Measurements from ENCODE around the gene CRACR2A.

Gene CRACR2A

DNA sequence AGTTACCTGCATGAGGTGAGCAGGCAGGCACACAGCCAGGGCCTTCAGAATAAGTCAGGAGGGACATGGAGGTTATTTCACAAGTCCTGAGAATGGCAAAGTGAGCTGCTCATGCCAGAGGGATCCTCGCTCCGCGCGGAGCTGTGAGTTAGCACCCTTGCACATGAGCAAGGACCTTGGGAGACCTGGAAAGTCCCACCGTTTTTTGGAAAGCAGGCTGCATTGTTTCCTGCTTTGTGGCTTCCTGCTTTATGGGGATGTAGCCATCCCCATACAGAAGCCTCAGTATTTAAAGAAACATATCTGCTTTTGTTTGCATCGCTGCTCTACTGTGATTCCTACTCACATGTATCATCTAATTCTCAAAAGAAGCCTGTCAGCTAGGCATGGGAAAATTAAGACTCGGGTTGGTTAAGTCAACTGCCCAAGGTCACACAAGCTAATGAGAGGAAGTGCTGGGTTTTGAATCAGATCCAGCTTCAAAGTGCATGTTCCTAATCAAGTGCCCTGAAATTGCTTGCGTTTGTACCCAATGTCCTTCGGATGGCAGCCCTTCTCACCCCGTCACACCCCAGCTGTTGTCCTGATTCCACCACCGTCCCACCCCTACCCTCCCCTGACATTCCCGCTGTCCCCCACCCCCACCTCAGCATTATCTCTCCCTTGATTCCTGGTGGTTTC is 106.2 kb downstream of the CRACR2A start:
- DNase-seq, result no peak

GRCh38 chr12:3645091-3645490 is 107.8 kb downstream of the CRACR2A start:
- no peak for DNase-seq

GRCh38 chr12:3644104-3644503 is 108.8 kb downstream of the CRACR2A start:
- no peak for DNase-seq

GRCh38 chr12:3641428-3642018 is 111.4 kb downstream of the CRACR2A start:
- DNase-seq, result peak; percentile 56

DNA sequence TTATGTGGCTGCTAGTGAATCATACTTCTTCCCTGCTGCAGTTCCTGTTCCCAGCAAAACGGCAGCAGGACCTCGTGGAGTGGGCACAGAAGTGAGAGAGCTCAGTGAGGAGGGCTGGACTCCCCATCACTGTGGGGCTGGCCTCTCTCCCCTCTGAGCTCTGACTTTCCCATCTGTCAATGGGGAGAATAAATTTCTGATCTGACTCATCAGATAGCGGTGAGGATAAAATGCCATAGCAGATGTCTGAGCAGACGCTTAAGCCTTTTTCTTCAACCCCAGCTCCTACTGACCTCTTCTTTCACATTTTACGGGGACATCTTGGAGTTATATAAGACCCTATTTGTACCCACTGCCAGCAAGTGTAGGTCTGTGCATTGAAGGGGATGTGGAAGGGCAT is 116.6 kb downstream of the CRACR2A start:
- no peak for DNase-seq

DNA sequence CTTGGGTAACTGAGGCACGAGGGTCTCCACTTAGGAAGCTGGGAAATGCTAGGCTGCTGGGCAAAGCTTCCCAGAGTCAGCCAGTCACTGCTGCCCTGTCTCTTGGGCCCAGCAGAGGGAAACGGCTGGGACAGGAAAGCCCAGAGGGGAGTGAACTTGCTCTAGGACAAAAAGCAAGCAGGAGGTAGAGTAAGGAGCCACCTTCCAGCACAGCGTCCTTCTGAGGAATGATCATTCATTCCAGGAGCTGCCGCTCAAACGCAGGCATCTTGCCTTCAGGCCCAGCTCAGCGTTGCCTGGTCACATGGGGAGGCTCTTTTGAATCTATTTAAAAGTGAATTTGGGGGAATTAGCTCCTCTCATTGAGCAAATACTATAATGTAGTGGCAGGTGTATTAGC is 118.6 kb downstream of the CRACR2A start:
- no peak for DNase-seq

GRCh38 chr12:3633396-3633795 is 119.5 kb downstream of the CRACR2A start:
- DNase-seq, result no peak

DNA sequence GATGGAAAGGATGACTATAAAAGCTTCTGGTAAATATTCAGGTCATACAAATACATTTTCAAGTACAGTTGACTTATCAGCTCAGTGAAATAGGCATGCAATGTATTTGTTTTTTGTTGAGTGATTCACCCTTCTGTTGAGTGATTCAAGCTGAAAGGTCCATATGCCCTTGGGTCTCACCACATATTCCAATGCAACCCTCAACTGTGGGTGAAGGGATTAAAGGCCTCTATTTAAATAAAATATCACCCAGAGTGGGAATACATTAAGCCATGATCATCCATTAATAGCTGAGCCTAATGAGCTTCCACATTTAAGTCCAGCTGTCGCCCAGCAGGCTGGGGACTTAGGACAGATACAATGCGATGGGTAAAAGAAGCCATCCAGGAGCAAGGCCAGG is 120.2 kb downstream of the CRACR2A start:
- DNase-seq, result peak; percentile 26

GRCh38 chr12:3632256-3632655 is 120.7 kb downstream of the CRACR2A start:
- no peak for DNase-seq

DNA sequence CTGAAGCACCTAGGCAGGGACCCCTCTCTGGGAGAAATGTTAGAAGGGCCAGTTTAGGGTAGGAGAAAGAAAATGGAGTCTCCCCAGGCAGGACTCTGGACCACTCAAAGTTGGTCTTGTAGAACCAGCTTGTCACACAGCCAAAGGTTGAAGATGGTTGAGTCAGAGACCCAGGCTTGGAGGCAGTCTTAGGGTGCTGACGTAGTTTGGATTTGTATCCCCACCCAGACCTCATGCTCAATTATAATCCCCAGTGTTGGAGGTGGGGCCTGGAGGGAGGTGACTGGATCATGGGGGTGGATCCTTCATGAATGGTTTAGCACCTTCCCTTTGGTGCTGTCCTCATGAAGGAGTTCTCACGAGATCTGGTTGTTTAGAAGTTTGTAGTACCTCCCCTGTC is 121.2 kb downstream of the CRACR2A start:
- DNase-seq, result no peak

DNA sequence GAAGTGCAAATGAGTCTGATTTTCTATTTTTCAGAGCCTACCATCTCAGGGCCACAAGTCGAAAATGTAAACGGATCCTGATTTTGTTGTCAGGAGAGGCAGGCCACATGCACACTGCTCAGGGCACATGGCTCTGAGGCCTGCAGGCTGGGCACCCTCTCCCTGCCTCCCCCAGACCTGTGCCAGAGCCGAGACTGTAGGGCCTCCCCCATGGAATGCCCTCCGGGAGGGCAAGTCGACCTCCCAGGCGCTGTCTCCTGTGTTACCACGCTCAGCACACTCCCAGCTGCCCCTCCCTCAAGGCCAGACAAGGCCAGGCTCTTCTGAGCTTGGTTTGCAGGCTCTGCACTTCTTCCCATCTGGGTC is 121.7 kb downstream of the CRACR2A start:
- no peak for DNase-seq

DNA sequence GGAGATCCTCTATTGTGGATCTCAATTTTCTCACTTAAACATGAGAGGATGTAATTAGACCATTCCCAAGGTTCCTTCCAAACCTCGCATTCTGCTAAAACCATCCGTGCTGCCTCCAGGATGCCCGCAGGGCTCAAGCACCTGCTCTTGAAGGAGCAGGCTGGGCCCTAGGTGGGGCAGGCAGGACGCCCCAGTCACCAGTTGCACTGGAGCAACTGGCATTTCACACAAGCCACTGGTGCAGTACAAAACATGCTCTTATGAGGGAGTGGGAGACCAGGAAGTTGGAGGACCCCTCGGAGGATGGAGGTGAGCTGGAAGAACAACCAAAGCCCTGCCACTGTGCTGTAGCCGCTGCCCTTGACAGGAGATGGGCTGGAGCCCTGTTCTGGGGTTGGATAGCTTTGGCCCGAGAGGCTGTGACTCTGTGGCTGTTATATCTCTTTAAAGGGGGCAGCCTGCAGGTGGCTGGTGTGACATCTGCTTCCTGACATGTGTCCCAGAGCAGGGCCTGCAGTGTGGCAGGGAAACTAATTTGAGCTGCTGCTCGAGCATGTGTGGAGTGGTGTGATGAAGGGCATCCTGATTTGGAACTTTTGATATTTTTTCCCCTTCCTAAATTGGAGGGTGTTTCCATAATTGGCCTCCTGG is 122.2 kb downstream of the CRACR2A start:
- no peak for DNase-seq

GRCh38 chr12:3630111-3630510 is 122.8 kb downstream of the CRACR2A start:
- no peak for DNase-seq

DNA sequence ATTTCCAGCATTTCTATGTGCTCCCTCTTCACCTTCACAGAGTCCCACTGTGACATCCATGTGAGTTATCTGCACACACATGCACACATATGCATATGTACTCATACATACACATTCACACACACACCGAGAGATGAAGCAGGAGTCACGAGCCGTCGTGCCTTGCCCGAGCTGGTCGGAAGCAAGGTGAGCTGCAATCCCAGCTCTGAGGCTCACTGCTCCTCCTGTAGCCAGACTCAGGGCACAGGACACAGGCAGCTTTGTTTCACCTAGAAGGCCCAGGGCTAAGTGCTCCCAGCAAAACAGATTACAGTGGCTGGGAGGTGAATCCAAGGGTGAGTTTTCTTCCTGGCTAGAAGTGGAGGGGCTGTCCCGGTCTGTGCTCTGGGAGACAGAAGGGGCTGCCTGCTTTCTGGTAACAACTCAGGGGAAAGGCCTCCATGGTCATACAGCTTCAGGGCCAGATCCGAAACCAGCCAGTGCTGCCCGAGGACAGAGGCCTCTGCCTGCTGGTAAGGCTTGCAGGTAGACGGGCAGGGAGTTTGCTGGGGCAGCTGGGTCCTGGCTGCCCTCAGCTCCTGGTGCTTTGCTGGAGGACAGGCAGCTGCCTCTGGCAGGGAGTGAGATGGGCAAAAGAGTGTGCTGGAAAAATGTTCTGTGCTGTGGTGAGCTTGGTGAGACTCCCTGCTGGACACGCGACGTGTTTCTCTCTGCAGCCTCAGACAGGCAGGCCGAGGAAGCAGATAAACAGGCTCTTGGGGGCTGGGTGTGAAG is 123.7 kb downstream of the CRACR2A start:
- no peak for DNase-seq

GRCh38 chr12:3628629-3629028 is 124.3 kb downstream of the CRACR2A start:
- no peak for DNase-seq

DNA sequence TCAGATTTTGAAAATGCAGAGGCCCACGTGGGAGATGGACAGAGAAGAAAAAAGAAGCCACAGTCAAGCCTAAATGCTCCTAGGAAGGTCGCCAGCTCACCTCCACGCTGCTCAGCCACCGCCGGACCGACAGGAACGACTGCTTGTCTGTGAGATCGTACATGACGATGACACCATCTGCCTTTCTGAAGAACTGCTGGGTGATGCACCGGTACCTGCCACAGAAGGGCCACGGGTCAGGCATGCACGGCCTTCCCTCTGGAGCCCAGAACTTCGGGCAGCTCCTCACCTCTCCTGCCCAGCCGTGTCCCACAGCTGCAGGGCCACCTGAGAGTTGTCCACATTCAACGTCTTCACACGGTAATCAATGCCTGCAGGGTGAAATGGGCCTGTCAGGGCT is 125.6 kb downstream of the CRACR2A start:
- no peak for DNase-seq

GRCh38 chr12:3624273-3624672 is 128.6 kb downstream of the CRACR2A start:
- no peak for DNase-seq

DNA sequence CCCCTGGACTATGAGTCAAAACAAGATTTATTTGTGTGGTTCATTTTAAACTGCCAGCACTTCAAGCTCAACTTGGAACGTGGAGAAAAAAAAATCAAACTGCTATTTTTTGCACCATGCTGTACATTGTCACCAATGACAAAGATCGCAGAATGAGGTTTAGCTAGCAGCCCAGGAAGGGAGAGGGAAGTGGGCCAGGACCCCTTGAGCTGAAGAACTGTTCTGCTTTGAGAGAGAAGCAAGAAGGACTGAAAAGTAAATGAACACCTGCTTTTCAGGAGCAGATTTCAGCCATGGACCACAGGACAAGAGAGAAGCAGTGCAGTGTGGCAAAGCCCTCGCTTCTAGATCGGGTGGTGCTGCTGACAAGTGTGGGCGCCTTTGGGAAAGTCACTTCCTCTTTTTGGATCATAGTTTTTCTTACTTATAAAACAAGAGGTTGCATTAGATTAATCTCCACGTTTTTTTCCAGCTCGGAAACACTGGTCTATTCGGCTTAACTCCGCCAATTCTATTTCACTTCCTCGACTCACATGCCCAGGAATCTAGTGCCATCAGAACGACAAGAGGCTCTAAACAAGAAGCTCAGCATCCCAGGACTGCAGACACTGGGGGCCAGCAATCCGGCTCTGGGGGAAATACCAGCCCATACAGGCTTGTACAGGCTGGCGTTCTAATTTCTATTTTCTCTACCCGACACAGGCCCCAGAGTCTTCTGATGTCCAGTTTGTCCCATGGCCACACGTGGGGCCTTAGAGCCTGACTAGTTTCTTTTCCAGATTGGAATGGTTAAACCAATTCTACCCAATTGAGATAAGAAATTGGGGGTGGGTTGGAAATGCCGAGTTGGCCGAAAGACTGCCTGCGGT is 129.9 kb downstream of the CRACR2A start:
- no peak for DNase-seq

DNA sequence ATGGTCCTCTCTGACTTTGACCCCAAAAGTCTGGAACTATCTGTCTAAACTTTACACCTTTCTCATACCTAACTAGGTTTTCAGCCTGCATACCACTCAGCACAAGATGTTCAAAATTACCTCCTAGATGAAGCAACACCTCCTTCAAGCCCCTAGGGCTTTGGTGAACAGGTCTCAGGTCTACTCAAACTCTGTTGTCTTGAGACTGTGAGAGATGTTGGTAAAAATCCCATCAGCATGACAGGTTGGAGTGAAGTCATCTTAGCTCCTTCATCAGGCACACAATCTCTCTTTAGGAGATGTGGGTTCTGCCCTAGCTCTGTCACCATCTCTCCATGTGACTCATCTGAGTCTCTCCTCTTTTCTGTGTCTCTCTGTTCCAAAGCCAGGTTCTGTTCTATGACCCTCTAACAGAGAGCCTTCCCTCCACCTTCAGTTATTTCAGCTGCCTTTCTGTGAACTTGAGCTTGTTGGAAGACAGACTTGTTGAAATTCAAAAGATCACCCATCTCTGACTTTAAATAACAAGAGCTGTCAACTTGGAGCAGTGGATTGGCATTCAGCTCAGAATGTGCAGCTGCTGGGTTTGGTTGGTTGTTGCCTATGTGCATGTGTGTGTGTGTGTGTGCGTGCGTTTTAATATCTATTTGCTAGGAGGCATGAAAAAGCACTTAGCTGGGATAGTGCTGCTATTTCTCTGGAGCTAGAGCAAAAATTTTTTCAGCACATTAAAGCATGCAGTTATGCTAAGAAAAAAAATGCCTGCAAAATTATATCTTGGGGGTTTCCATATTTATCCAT is 130.7 kb downstream of the CRACR2A start:
- DNase-seq, result no peak

DNA sequence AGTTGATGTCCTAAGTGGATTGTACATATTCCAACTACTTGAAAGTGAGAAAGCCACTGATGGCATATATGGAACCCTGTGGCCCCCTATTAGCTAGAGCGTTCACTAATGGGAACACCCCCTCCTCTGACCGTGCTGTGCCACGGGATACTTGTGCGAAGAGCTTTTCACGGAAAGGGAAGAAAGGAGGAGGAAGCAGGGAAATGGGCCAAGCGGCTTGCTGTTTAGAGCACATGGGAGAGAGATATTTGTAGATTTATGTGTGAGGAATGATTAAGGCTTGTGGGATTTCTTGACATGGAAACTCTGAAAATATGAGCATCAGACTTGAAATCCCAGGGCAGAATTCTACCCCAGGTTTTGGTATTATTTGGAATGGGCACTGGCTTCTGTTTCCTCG is 132.1 kb downstream of the CRACR2A start:
- no peak for DNase-seq

DNA sequence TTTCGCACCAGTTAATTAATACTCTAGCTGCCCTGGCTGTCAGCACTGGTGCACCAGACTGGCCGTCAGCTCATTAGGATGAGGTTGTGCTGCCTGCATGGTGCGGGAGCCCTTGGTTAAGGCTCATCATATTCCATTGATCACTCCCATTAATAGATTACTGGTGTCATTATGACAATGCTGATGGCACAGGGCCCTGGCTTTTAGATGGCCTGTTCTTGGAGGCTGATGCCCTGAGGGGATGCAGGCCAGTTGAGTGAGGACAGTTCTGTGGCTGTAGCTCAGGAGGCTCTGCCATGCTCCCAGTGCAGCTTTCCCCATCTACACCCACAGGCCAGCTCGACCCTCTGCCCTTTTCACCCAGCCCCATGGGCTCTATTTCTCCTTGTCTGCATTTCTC is 135.3 kb downstream of the CRACR2A start:
- peak; percentile 54 for DNase-seq

DNA sequence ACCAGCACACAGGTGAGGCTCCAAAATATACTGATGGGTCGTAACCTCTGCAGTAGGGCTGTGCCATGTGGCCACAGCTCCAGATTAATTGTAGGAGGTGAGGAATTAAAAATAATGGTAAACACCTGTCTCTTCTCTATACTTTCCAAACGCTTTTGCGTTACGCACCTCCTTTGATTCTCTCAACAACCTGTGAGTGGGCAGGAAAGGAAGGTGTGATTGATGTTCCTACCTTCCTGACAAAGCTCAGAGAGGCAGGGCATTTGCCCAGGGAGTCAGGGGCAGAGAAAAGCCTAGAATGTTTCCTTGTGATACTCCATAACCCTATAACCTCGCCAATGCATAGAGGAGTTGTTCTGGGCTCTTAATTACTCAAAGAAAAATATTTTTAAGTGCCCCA is 137.0 kb downstream of the CRACR2A start:
- no peak for DNase-seq

Data from NCI-H146 (cell line).